COLO668 (cell line): ENCODE data around the gene GASK1A.
"Not testable (repeated sequence)": the region's sequence is repeated elsewhere in the genome, so short reads cannot be mapped to it uniquely, and the experiment has no call there.

Experiments used
- DNase-seq: peaks from one replicate; lab custom pipeline; 2025; ENCODE audit not compliant: unreplicated experiment; lab: John Stamatoyannopoulos, UW

GASK1A gene

DNA sequence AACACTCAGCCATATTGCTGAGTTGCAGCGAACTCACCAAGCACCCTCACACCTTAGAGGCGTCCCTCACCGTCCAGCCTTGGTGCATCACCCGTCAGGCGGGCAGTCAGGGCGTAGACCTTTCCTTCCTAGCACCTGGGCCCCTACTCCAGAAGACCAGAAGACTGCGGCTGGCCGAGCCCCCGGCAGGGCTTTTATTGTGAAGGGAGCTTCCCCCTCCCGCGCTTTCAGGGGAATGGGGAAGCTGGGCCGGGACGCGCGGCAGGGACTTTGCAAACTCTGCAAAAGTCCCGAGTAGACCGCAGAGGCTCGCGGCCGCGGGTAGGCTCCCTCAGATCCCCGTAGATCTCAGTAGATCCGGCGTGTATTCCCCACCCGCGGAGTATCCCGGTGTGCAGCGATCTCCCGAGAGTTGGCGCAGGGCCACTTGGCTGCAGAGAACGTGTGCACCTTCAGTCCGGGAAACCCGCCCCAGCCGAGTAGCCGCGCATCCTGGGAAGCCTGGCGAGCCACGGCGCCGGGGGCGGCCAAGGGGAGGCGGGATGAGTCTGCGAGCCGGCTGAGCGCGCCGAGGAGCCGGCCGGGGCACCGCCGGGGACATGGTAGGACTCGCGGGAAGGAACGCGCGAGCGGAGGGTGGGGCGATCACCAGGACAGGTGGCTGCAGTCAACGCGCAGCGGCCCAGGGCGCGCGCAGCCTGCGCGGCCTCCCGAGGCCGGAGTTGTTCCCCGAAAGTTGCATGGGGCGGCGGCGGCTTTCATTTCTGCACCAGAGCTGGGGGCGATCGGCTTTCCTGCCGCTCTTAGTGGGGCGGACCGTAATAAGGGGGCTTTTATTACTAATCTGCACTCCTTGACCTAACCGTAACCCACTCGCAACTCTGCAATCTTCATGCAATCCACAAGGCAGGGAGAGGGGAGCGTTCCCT lies at the start of gene GASK1A:
GASK1A (plus strand) TSS at position 268 of the 929 bp plus-strand sequence; CDS start at position 600, 332 bp downstream.
- peak; percentile 59 for DNase-seq

DNA sequence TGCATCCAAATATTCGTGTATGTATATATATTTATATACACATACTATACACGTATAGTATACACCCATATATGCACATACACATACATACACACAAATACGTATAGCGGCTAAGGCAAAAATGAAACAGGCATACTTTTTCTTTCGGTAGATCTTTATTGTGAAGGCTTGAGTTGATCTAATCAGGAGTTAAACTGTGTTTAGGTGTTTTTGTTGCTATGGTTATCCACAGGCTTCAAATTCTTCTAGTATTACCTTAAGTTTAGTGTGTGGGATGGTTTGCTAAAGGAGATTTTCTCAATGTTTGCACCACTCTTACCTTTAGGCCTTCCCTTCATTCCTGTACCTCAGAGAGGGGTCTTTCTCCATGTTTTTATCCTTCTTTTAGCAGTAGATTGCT lies 45.0 kb upstream of the GASK1A start:
- no peak for DNase-seq

DNA sequence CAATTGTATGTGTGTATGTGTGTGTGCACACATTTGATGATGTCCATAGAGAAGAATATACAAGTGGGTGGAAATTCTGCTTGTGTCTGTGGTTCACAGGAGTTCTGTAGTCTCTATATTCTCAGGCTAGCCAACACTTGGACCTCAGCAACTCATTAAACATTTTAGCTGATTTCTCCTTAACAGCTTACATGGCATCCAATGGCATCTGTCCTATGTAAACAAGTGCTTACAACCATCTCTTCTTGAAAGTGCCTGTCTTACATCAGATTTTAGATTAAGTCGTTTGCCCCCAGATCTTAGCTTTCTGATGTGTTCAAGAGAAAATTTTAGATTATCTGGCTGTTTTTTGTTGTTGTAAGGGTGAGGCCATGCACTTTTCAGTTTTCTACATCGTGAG lies 44.2 kb upstream of the GASK1A start:
- DNase-seq = no peak

DNA sequence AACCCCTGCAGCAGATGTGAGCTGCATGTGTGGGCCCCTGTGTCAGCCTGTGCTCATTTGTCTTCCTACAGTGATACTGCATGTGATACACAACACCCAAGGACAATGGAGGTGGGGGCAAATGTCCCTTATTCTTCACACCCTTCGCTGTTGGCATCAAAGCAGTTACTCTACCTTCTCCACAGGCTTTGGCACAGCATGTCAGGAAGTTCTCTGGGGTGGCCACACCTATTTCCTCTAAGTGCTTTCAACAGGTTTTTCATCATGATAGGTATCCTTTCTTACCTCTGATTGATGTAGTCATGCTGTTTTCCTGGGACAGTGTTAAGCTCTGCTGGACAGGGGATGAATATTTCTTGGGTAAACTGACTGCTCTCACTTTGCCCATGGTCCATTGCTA lies 43.6 kb upstream of the GASK1A start:
- no peak for DNase-seq

DNA sequence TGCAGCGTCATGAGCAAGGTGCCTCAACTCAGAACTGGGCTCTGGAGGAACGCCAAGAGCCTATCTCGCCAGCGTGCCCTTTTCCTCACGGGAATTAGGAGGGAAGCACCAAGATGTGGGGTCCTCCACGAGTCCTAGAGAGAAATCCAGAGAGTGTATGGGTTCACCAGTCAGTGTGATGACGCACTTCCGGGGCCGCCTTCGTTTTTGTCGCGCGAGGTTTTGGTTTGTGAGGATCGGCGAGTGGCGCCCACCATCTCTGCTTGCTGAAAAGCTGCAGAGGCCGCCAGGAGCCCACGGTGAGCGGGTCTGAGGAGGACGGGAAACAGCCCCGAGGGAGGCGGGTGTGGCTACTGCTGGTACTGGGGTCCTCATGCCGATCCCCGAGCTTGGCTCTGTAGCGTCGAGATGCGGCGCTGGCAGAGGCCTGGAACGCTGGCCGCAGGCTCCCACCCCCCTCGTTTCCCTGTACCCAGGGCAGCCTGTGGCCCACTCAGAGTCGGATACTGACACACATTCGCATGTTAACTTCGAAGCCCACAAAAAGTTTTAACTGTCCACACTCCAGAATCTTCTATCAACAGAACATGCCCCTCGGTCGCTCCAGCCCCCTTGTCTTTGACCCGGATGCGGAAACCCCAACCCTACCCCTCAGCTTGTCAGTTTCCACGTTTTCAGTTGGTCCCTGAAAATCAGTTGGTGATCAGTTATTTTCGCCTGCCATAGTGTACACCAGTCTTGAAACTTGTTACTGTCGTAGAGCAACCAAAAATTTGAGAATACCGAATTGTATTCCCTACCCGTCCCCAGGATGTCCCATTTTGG lies 42.7 kb upstream of the GASK1A start:
- no peak for DNase-seq

DNA sequence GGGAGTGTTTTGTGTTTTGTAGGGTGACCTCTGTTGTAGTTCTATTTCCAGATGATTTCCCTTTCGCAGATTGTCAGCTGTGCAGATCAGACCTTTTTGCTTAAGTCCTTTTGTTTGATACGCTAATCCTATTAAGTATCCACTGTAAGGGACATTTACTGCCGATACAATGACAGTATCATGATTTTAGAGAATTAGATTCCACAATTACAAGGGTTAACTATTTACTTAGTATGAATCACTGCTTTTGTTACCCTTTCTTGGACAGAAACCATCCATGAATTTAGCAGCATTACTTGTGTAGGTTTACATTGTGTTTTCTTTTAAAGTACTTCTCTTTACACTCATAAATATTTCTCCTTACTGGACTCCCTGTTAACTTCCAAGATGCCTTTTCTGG lies 41.8 kb upstream of the GASK1A start:
- no peak for DNase-seq

DNA sequence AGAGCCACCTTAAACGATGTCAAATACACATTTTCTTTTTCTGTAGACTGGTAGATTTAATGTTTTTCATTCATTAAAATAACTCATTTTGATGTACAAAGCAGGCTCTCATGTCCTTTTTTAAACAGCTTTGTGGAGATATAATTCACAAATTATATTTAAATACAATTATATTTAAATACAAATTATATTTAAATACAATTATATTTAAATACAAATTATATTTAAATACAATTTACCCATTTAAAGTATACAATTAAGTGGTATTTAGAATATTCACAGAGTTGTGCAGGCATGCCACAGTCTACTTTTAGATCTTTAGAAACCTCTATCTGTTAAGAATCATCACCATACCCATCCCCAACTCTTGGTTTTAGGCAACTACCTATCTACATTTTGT lies 36.4 kb upstream of the GASK1A start:
- no peak for DNase-seq

DNA sequence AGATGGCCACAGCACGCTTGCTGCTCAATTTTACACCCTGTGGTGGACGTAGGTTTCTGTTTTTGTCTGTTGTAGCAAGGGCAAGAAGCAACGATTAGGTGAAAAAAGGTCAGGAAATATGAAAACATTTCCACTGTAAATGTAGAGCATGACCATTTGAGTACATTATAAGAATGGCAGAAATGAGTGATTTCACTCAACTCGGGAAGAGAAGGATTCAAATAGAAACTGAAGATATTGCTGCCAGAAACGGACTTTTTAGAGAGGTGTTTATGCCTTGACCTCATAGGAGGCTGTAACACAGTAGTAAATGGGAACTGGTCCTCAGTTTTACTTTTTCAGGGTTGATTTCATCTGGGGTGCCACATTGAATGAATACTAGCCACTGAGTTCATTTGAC lies 33.1 kb upstream of the GASK1A start:
- DNase-seq = no peak

DNA sequence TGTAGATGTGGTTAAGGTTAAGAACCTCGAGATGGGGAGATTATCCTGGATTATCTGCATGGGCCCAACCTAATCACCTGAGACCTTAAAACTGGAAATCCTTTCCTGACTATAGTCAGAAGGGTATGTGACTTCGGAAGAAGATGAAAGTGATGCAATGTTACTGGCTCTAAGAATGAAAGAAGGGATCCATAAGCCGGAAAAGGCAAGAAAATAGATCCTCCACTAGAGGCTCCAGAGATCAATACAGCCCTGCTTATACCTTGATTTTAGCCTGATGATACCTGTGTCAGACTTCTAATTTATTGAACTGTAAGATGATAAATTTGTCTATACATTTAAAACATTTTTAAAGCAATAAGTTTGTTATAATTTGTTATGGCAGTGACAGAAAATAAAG lies 21.5 kb upstream of the GASK1A start:
- DNase-seq = no peak

DNA sequence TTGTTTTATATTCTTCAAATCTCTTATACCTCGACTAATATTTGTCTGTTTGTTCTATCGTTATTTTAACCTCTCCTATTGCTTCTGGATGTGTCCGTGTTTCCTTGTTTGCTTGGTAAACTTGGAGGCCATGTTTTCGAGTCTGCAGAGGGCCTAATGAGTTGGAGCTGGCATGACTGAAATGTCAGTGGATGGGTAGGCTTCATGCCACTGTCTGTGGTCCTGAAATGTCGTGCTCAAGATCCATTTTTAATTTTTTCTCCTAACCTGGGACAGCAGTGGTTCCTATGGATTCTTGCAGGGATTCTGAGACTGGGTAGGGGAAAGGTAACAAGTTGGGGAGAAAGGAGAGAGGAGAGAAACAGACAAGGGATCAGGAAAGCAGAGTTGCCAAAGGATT lies 18.8 kb upstream of the GASK1A start:
- DNase-seq = no peak

DNA sequence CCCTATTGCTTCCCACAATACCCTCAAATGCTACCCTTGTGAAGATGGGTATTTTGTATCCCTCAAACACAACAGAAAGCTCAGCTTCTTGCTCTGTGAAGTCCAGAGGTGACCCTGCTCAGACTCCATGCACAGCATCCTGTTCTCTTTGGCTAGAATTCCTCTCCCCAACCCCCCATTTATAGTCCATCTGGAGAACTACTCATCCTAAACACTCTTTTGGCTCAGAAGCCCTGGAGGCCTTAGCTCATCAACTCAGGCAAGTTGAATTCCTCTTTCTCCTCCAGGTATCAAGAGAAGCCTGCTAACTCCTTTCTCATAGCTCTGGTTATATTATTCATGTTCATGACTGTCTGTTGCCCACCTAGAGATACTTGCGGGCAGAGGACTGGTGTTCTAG lies 18.3 kb upstream of the GASK1A start:
- DNase-seq = no peak

DNA sequence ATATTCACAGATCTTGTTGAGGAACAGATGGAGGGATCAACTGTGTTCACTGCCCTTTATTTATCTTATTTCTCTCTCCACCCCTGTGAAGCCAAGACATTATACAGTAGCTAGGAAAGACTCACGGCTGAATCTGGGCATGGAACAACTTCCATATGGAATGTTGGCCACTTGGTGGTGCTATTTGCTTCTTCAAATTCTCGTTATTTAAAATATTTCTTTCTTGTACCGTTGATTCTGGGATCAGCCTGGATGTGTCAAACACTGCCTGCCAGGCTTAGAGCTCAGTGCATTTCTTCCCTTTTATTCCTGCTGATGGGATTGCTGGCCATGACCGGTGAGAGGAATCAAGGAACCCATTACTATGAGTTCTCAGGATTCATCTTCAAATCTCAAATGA lies 17.5 kb upstream of the GASK1A start:
- DNase-seq = peak; percentile 17

DNA sequence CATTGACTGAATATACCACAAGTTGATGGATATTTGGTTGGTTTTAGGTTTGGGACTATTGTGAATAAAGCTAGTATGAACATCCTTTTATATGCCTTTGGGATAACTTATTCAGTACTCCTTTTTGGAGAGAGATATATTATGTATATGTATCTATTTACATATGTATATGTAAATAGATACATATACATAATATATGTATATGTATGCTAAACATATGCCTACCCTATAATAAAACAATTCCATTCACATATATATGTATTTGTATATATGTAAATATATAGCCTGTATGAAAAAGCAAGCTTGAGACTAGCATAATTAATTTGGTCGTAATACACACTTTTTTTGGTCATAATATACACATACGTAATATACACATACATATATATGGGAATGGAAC lies 15.8 kb upstream of the GASK1A start:
- no peak for DNase-seq

DNA sequence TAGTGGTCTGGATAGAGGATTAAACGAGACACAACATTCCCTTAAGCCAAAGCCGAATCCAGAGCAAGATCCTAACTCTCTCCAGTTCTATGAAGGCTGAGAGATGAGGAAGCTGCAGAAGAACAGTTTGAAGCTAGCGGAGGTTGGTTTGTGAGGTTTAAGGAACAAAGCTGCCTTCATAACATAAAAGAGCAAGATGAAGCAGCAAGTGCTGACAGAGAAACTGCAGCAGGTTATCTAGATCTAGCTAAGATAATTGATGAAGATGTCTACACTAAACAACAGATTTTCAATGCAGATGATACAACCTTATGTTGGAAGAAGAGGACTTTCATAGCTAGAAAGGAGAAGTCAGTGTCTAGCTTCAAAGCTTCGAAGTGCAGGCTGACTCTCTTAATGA lies 14.8 kb upstream of the GASK1A start:
- DNase-seq = no peak

DNA sequence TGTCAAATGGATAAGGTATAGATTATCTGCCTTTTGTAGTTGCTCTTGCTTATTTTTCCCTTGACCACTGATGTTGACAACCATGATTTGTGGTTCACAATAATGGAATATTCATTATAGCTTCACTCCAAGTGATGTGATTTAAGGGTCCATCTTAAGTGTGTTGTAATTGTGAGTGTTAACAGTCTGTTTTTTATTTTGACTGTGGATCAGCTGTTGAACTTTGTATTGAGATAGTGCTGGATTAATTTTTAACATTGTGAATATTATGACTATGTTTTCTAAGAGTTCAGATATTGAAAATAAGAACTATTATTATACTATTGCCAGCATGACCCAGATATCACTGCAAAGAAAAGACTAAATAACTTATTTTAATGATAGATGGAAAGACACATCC lies 8.6 kb upstream of the GASK1A start:
- no peak for DNase-seq

DNA sequence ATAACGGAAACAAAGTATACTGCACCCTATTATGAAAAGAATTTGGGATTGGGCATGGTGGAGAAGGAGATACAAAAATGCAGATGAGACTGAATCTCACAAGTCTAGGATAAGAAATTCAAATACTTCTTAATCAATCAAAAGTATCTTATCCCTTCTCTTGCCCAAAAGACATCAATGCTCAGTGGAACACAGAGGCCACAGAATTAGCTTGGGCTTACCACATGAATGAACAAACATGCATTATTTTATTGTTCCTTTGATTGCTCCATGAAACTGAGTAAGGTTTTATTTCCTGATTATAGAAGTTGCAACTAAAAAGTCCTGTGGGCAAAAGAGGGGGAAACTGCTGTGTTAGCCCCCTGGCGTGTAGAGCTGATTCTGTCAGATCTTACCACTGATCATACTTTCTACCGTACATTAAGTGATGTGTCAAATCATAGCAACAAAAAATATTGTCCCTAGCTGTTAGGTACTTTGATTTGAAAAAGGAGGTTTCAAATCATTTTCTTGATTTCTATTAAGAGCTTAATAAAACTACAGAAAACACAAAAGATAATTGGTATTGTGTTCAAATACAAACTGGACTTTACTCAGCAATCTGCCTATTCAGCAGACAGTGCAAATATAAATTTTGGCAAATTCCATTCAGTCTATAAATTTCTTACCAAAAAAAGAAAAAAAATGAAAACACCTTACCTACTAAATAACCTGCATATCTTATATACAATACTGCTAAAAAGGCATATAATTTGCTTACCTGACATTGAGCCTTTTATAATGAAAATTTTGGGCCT lies 7.9 kb upstream of the GASK1A start:
- no peak for DNase-seq

DNA sequence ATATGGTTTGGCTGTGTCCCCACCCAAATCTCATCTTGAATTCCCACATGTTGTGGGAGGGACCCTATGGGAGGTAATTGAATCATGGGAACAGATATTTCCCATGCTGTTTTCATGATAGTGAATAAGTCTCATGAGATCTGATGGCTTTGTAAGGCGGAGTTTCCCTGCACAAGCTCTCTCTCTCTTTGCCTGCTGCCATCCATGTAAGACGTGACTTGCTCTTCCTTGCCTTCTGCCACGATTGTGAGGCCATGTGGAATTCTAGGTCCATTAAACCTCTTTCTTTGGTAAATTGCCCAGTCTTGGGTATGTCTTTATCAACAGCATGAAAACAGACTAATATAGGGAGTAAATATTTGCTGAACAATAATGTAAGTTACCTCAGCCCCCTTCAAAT lies 4.2 kb upstream of the GASK1A start:
- not testable (repeated sequence) for DNase-seq

DNA sequence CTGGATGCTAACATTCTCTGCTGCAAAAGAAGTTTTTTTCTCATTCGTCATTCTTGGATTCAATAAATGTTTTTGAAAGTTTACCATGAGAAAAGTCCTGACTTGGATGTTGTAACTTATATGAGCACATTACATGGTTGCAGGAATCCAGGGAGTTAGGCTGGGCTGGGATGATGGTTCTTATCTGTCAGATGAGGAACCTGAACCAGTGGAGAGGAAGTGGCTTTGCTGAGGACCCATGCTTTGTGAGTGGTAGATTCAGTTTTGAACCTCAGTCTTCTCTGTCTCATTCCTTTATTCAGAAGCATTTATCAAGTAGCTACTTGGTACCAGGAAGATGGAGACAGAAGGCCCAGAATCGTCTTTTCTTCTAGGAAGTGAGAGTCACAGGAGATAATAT lies 3.7 kb upstream of the GASK1A start:
- no peak for DNase-seq

DNA sequence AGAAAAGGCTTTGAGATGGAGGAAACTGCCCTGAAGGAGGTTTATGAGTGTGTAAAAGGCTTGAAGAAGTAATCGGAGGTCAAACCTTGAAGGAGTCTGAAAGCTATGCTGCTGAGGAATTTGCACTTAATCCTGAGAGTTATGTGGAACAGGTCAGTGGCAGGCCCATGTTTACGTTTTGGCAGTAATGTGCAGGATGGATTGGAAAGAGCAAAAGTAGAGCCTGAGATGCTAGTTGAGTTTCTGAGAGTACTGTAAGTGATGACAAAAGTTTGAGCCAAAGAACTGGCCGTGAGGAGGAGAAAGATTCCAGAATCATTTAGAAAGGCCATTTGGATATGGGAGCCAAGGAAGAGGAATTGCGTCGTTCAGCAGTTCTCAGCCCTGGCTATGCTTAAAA lies 3.2 kb upstream of the GASK1A start:
- DNase-seq = no peak

DNA sequence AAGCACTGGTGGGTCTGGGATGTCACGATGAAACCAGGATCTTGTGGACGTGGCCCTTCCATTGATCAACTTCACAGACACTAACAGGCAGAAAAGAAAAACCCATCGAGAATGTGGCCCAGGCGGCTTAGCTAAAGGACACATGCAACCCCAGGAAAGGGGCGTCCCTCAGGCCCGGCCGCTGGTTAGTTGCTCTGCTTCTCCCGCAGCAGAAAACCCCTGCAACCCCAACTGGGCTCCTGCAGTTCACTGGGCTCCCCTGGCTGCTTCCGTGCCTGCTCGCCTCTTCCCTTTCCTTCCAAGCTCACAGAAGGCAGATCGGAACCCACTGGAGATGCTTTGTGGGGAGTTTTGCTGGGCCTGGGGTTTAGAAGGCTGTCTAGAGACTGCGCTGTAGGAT lies 1.1 kb downstream of the GASK1A start:
- DNase-seq = no peak

DNA sequence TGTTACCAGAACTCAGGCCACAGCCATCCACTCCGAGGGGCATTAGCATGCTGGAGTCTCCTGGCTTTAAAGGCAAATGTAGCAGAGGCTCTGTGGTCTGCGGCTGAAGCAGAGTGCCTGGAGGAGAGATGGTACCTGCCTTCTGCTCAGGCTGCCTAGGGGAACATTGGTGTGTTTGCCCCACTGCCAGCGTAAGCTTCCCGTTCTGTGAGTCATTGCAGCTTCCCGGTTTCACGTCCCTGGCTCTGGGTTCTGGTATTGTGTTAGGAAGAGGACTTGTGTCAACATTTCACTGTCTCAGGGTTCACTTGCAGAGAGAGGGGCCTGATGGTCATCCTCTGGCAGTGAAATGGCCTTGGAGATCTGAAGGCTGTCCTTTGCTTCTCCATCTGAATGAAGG lies 1.8 kb downstream of the GASK1A start:
- DNase-seq = no peak
